ENCODE measurements around the gene XYLB.

The XYLB gene

GRCh38 chr3:38457111-38458003 is 110.8 kb downstream of the XYLB start:
- DNase-seq, result no peak

- no peak for DNase-seq
These were observed 112.4 kb downstream of the XYLB start for GRCh38 chr3:38458796-38459498.

GRCh38 chr3:38459499-38460048 is 113.0 kb downstream of the XYLB start:
- DNase-seq, result no peak

GRCh38 chr3:38460377-38461270 is 114.0 kb downstream of the XYLB start:
- DNase-seq, result no peak

All from NCI-H146 (cell line).